Measurements from ENCODE around the gene ASPM.

- no peak for TF ChIP-seq EZH2 (IDR thresholded peaks at IDR 0.05)
- TF ChIP-seq ZNF274 (IDR thresholded peaks at IDR 0.05; ENCODE audit: low read depth, low read length): no peak
- no peak for TF ChIP-seq POLR2A (IDR thresholded peaks at IDR 0.05; ENCODE audit: borderline replicate concordance, extremely low read depth, insufficient read depth, insufficient read length)
- TF ChIP-seq CTCF (IDR thresholded peaks at IDR 0.05 in 2 of 3, conservative IDR thresholded peaks at IDR 0.05 in 1 of 3; ENCODE audit: borderline replicate concordance in 1 of 3, insufficient read depth in 1 of 3, low read depth in 2 of 3, low read length in 2 of 3): no peak
- TF ChIP-seq POLR2AphosphoS5 (IDR thresholded peaks at IDR 0.05; ENCODE audit: low read depth, low read length): no peak
- TF ChIP-seq SIN3A (IDR thresholded peaks at IDR 0.05; ENCODE audit: low read depth): no peak
- TF ChIP-seq CBX3 (IDR thresholded peaks at IDR 0.05; ENCODE audit: low read depth): no peak
- TF ChIP-seq FOSL1 (IDR thresholded peaks at IDR 0.05; ENCODE audit: low read depth): no peak
- TF ChIP-seq RAD21 (IDR thresholded peaks at IDR 0.05; ENCODE audit: low read depth): no peak
- TF ChIP-seq CEBPB (IDR thresholded peaks at IDR 0.05; ENCODE audit: low read depth): no peak
- no peak for TF ChIP-seq REST (IDR thresholded peaks at IDR 0.05; ENCODE audit: low read depth)
- TF ChIP-seq YY1 (IDR thresholded peaks at IDR 0.05; ENCODE audit: extremely low read depth, insufficient replicate concordance, low read depth, low read length): no peak
- no peak for TF ChIP-seq ZFX (IDR thresholded peaks at IDR 0.05)
Measured at GRCh38 chr1:197159461-197159860, 13.0 kb upstream of the ASPM start.

Data from HCT116 (cell line).